Activated CD8-positive, alpha-beta T cell treated with anti-CD3 and anti-CD28 coated beads for 36 hours (primary cell): ENCODE measurements around the gene MACROD2. TPM values are rescaled to one million over a fixed set of nuclear protein-coding genes. Genes with fewer than 3 reads are reported as not detected.
"Not testable (repeated sequence)": the region's sequence is repeated elsewhere in the genome, so short reads cannot be mapped to it uniquely, and the experiment has no call there.

Experiments
- ATAC-seq: fragments of 200-7000 bp; cut with Tn5 transposase; one replicate; pipeline ENCODE4 v1.10.0; 2021; ENCODE audit warnings: mild to moderate bottlenecking, moderate library complexity
- CTCF ChIA-PET: fragments of 350-600 bp; sonication (Branson Sonifier 250); formaldehyde crosslinking; loops from one replicate; lab custom pipeline; 2021; ENCODE audit warnings: antibody characterized with exemption; lab: Charles Lee
- POLR2A ChIA-PET: fragments of 350-600 bp; sonication (Branson Sonifier 250); formaldehyde crosslinking; loops from one replicate; lab custom pipeline; 2021; ENCODE audit warnings: antibody characterized with exemption; lab: Charles Lee
- DNase-seq: peaks from one replicate; pipeline ENCODE4 v3.0.0-alpha.2; 2020
- H3K27ac Mint-ChIP-seq: one replicate; pipeline ENCODE4 v1.8.0; 2021; ENCODE audit warnings: mild to moderate bottlenecking, mixed read lengths
- H3K27me3 Mint-ChIP-seq: one replicate; pipeline ENCODE4 v1.8.0; 2021; ENCODE audit warnings: mixed read lengths
- H3K36me3 Mint-ChIP-seq: one replicate; pipeline ENCODE4 v1.8.0; 2021; ENCODE audit warnings: low read depth, mixed read lengths
- H3K4me1 Mint-ChIP-seq: one replicate; pipeline ENCODE4 v1.8.0; 2021; ENCODE audit warnings: low read depth, mixed read lengths
- H3K4me3 Mint-ChIP-seq: one replicate; pipeline ENCODE4 v1.8.0; 2021; ENCODE audit warnings: mild to moderate bottlenecking, moderate library complexity, mixed read lengths
- H3K9me3 Mint-ChIP-seq: one replicate; pipeline ENCODE4 v1.8.0; 2021; ENCODE audit warnings: mixed read lengths
- intact Hi-C: fragments of 100-400 bp; cut with micrococcal nuclease; formaldehyde crosslinking; loops from one replicate; pipeline ENCODE4 v1.10.0; 2022
- total RNA-seq, 2 experiments: library from RNA; stranded (reverse); gene quantifications; one replicate each; pipeline ENCODE4 v1.2.3, GENCODE V29; 2021
- TF ChIP-seq, protein P1 (sequence below): fragments of 200-600 bp; IDR thresholded peaks from one replicate; pipeline ENCODE4 v1.8.0; 2022; ENCODE audit warnings: antibody characterized with exemption, mild to moderate bottlenecking

Gene MACROD2
- total RNA-seq, 2 experiments from 2014 or later: not detected

DNA sequence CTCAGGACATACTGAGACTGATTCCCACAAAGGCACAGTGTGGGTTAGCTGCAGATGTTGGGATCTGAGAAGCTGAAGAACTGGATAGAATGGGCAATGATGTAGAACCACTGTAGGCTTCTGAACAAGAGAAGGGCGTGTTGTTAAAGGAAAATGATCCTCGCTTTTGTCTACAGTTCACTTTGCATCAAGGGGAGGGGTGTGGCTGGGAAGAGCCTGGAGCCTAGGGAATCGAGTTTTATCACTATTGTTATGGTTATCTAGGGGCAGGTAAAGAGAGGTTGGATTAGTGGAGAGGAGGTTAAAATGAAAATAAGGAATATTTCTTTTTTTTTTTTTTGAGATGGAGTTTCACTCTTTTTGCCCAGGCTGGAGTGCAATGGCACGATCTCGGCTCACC, 1809.8 kb downstream of the MACROD2 start:
- no peak overlapping the region for H3K27ac Mint-ChIP-seq
- intact Hi-C loops: no loop called here
- H3K4me1 Mint-ChIP-seq: no peaks in the 10 kb centered on the region
- TF ChIP-seq, protein P1, sequence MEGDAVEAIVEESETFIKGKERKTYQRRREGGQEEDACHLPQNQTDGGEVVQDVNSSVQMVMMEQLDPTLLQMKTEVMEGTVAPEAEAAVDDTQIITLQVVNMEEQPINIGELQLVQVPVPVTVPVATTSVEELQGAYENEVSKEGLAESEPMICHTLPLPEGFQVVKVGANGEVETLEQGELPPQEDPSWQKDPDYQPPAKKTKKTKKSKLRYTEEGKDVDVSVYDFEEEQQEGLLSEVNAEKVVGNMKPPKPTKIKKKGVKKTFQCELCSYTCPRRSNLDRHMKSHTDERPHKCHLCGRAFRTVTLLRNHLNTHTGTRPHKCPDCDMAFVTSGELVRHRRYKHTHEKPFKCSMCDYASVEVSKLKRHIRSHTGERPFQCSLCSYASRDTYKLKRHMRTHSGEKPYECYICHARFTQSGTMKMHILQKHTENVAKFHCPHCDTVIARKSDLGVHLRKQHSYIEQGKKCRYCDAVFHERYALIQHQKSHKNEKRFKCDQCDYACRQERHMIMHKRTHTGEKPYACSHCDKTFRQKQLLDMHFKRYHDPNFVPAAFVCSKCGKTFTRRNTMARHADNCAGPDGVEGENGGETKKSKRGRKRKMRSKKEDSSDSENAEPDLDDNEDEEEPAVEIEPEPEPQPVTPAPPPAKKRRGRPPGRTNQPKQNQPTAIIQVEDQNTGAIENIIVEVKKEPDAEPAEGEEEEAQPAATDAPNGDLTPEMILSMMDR: no peak
- ChIA-PET CTCF (no interaction called here), POLR2A (no interaction called here)
- no peak overlapping the region for H3K4me3 Mint-ChIP-seq
- H3K27me3 Mint-ChIP-seq: no peaks in the 10 kb centered on the region
- peaks cover 7% of the 10 kb centered on the region for H3K9me3 Mint-ChIP-seq
- H3K36me3 Mint-ChIP-seq: no peaks in the 10 kb centered on the region
- DNase-seq: no peak
- ATAC-seq: no peak

DNA sequence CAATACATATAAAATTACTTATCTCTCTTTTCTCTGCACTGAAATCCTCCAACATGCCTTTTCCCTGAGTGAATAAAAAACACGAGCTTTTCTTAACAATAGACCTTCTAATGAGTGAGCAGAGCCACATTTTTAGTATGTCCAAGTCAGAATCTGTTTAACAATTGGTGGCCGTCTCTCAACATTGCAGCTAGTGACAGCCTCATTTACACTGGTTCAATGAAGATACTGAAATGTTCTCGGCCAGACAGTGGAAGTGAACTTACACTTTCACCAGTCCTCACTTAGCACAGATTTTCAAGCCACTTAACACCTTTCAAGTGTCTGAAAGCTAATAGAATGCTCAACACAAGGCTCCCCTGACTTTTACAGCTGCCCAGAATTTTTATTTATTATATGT, 1810.8 kb downstream of the MACROD2 start:
- Mint-ChIP-seq H3K4me1 (no peaks in the 10 kb centered on the region), H3K9me3 (peaks cover 8% of the 10 kb centered on the region), H3K27ac (no peak overlapping the region), H3K36me3 (no peaks in the 10 kb centered on the region), H3K27me3 (no peaks in the 10 kb centered on the region), H3K4me3 (no peak overlapping the region)
- intact Hi-C loops: no loop called here
- DNase-seq (no peak), ATAC-seq (no peak)
- TF ChIP-seq, protein P1: no peak
- ChIA-PET CTCF (no interaction called here), POLR2A (no interaction called here)

DNA sequence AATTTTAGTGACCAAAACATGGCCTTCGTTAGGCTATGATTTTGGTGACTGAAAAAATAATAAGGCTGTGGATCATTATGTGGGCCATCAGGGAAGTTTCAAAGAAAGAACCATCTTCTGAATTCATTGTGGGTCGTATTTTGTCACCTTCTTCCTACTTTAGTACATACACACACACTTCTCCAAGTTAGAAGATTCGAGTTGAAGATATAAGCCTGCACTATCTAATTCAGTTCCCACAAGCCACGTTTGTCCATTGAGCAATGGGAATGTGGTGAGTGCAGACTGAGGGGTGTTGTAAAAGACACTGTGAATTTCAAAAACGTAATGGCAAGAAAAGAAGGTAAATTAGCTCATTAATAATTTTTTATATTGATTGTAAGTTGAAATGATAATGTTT, 1812.0 kb downstream of the MACROD2 start:
- Mint-ChIP-seq H3K27me3 (no peaks in the 10 kb centered on the region), H3K36me3 (no peaks in the 10 kb centered on the region), H3K4me3 (no peak overlapping the region), H3K9me3 (peaks cover 13% of the 10 kb centered on the region), H3K4me1 (no peaks in the 10 kb centered on the region), H3K27ac (no peak overlapping the region)
- TF ChIP-seq, protein P1: no peak
- ChIA-PET POLR2A (no interaction called here), CTCF (no interaction called here)
- DNase-seq (no peak), ATAC-seq (no peak)
- intact Hi-C loops: no loop called here

DNA sequence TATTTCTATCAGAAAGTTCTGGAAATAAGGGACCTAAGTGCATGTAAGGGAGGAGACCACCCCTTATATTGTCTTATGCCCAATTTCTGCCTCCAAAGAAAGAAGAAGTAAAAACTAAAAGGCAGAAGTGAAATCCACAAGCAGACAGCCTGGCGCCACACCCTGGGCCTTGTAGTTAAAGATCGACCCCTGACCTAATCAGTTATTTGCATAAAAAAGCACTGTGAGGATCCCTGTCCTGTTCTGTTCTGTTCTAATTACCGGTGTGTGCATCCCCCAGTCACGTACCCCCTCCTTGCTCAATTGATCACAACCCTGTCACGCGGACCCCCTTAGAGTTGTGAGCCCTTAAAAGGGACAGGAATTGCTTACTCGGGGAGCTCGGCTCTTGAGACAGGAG, 1812.5 kb downstream of the MACROD2 start:
- DNase-seq, H3K4me1 Mint-ChIP-seq, H3K4me3 Mint-ChIP-seq, H3K27me3 Mint-ChIP-seq, POLR2A ChIA-PET, H3K36me3 Mint-ChIP-seq, CTCF ChIA-PET, H3K27ac Mint-ChIP-seq, intact Hi-C loops, ATAC-seq: not testable (repeated sequence)
- H3K9me3 Mint-ChIP-seq: peaks cover 13% of the 10 kb centered on the region

DNA sequence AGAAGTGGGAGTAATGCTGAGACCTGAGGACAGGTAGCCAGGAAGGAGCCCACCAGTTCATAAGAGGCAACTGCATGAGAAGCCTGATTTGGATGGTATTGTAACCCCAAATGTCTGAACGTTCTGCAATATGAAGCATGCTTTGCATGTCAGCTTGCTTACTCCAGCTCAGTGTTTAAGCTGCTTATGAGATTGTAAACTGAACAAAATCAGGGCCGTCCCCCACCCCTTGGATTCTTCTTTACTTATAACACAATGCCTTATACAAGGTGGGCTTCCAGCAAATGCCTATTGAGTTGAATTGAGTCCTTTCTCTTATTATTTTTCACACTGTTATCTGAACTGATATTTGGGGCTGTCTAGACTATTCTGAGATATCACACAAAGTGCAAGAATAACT, 1816.6 kb downstream of the MACROD2 start:
- TF ChIP-seq, protein P1: no peak
- Mint-ChIP-seq H3K27me3 (no peaks in the 10 kb centered on the region), H3K9me3 (peaks cover 12% of the 10 kb centered on the region), H3K4me3 (no peak overlapping the region), H3K4me1 (no peaks in the 10 kb centered on the region), H3K27ac (no peak overlapping the region), H3K36me3 (no peaks in the 10 kb centered on the region)
- ATAC-seq (no peak), DNase-seq (no peak)
- CTCF ChIA-PET: no interaction called here
- intact Hi-C loops: no loop called here
- POLR2A ChIA-PET: no interaction called here

DNA sequence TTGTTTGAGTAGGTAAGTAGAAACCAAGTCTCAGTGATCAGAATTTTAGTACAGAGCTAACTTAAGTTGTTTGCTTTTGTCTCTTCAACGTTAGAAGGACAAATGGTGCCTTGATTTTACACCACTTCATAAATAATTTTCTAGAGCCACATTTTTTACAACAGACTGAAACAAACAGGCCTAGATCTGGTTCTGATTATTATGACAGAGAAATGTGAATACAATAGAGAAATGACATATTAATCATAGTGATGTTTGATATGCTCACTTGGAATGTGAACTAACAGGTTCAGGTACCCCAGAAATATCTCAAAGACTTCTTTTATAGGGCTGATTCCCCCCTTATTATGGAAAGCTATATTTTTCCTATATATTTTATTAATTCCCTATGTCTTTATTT, 1817.4 kb downstream of the MACROD2 start:
- ATAC-seq: no peak
- Mint-ChIP-seq H3K36me3 (no peaks in the 10 kb centered on the region), H3K27me3 (no peaks in the 10 kb centered on the region), H3K9me3 (peaks cover 12% of the 10 kb centered on the region), H3K4me1 (no peaks in the 10 kb centered on the region), H3K27ac (no peak overlapping the region), H3K4me3 (no peak overlapping the region)
- no peak for DNase-seq
- intact Hi-C loops: no loop called here
- POLR2A ChIA-PET: no interaction called here
- TF ChIP-seq, protein P1: no peak
- CTCF ChIA-PET: no interaction called here
